ENCODE results near the gene CD151.

GRCh38 chr11:824292-824880 lies 8.4 kb upstream of the CD151 start:
- TF ChIP-seq POLR2A (IDR thresholded peaks at IDR 0.05; ENCODE audit: borderline replicate concordance, extremely low read depth, insufficient read depth, insufficient read length) (no peak), ZNF274 (IDR thresholded peaks at IDR 0.05; ENCODE audit: low read depth, low read length) (no peak), POLR2AphosphoS5 (IDR thresholded peaks at IDR 0.05; ENCODE audit: low read depth, low read length) (no peak), CTCF (IDR thresholded peaks at IDR 0.05 in 2 of 3, conservative IDR thresholded peaks at IDR 0.05 in 1 of 3; ENCODE audit: borderline replicate concordance in 1 of 3, insufficient read depth in 1 of 3, low read depth in 2 of 3, low read length in 2 of 3) (no peak), RAD21 (IDR thresholded peaks at IDR 0.05; ENCODE audit: low read depth) (no peak), ZBTB33 (IDR thresholded peaks at IDR 0.05; ENCODE audit: extremely low read depth, insufficient replicate concordance, low read length) (no peak), YY1 (IDR thresholded peaks at IDR 0.05; ENCODE audit: extremely low read depth, insufficient replicate concordance, low read depth, low read length) (no peak), TCF7L2 (IDR thresholded peaks at IDR 0.05; ENCODE audit: borderline replicate concordance, extremely low read depth, insufficient read depth, insufficient read length) (no peak)
- TF ChIP-seq, protein P1, sequence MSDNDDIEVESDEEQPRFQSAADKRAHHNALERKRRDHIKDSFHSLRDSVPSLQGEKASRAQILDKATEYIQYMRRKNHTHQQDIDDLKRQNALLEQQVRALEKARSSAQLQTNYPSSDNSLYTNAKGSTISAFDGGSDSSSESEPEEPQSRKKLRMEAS (IDR thresholded peaks at IDR 0.05), result no peak
- TF ChIP-seq, protein P2, sequence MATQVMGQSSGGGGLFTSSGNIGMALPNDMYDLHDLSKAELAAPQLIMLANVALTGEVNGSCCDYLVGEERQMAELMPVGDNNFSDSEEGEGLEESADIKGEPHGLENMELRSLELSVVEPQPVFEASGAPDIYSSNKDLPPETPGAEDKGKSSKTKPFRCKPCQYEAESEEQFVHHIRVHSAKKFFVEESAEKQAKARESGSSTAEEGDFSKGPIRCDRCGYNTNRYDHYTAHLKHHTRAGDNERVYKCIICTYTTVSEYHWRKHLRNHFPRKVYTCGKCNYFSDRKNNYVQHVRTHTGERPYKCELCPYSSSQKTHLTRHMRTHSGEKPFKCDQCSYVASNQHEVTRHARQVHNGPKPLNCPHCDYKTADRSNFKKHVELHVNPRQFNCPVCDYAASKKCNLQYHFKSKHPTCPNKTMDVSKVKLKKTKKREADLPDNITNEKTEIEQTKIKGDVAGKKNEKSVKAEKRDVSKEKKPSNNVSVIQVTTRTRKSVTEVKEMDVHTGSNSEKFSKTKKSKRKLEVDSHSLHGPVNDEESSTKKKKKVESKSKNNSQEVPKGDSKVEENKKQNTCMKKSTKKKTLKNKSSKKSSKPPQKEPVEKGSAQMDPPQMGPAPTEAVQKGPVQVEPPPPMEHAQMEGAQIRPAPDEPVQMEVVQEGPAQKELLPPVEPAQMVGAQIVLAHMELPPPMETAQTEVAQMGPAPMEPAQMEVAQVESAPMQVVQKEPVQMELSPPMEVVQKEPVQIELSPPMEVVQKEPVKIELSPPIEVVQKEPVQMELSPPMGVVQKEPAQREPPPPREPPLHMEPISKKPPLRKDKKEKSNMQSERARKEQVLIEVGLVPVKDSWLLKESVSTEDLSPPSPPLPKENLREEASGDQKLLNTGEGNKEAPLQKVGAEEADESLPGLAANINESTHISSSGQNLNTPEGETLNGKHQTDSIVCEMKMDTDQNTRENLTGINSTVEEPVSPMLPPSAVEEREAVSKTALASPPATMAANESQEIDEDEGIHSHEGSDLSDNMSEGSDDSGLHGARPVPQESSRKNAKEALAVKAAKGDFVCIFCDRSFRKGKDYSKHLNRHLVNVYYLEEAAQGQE (IDR thresholded peaks at IDR 0.05; ENCODE audit: low read depth), result no peak
